GM19328 (cell line): ENCODE results near the gene EN1.

ENCODE experiments used
- ATAC-seq: cut with Tn5 transposase; IDR thresholded peaks from one replicate; pipeline ENCODE4 v1.9.1; 2021; ENCODE audit warnings: mild to moderate bottlenecking, moderate library complexity; ENCODE audit not compliant: unreplicated experiment

EN1 gene

GRCh38 chr2:118826093-118826492, 21.4 kb downstream of the EN1 start:
- no peak for ATAC-seq

GRCh38 chr2:118823633-118824032, 23.8 kb downstream of the EN1 start:
- no peak for ATAC-seq

- no peak for ATAC-seq
Measured at GRCh38 chr2:118822572-118822971, 24.9 kb downstream of the EN1 start.

- no peak for ATAC-seq
Measured at GRCh38 chr2:118822015-118822414, 25.4 kb downstream of the EN1 start.

- ATAC-seq: no peak
Measured at GRCh38 chr2:118817469-118817868, 30.0 kb downstream of the EN1 start.

- ATAC-seq: no peak
Measured at GRCh38 chr2:118816669-118817068, 30.8 kb downstream of the EN1 start.

- ATAC-seq: no peak
Measured at GRCh38 chr2:118815731-118816130, 31.7 kb downstream of the EN1 start.

- ATAC-seq: no peak
Measured at GRCh38 chr2:118815314-118815713, 32.1 kb downstream of the EN1 start.

- no peak for ATAC-seq
Measured at GRCh38 chr2:118814368-118814767, 33.1 kb downstream of the EN1 start.

GRCh38 chr2:118813601-118814339, 33.7 kb downstream of the EN1 start:
- ATAC-seq: no peak

GRCh38 chr2:118813111-118813510, 34.3 kb downstream of the EN1 start:
- ATAC-seq: no peak

- no peak for ATAC-seq
Measured at GRCh38 chr2:118812552-118812951, 34.9 kb downstream of the EN1 start.

GRCh38 chr2:118811514-118812115, 35.8 kb downstream of the EN1 start:
- ATAC-seq: no peak

GRCh38 chr2:118810766-118811165, 36.7 kb downstream of the EN1 start:
- no peak for ATAC-seq

GRCh38 chr2:118808429-118808809, 39.0 kb downstream of the EN1 start:
- ATAC-seq: no peak

GRCh38 chr2:118807668-118808428, 39.6 kb downstream of the EN1 start:
- ATAC-seq: no peak

- no peak for ATAC-seq
Measured at GRCh38 chr2:118806797-118807667, 40.4 kb downstream of the EN1 start.

- ATAC-seq: no peak
Measured at GRCh38 chr2:118805064-118805690, 42.3 kb downstream of the EN1 start.

- ATAC-seq: no peak
Measured at GRCh38 chr2:118803012-118803411, 44.4 kb downstream of the EN1 start.

GRCh38 chr2:118801151-118801550, 46.3 kb downstream of the EN1 start:
- ATAC-seq: no peak

- no peak for ATAC-seq
Measured at GRCh38 chr2:118800736-118801135, 46.7 kb downstream of the EN1 start.
